Heart left ventricle (tissue), 16 donors: ENCODE measurements around the gene C12orf60. TPM values are rescaled to one million over a fixed set of nuclear protein-coding genes. Genes with fewer than 3 reads are reported as not detected.

Source experiments
- ATAC-seq, 4 donors: fragments of 200-7000 bp; cut with Tn5 transposase; one replicate each; pipeline ENCODE4 v1.9.1; 2020 to 2022; ENCODE audit warnings: moderate library complexity in 4 of 4, mild to moderate bottlenecking in 3 of 4, moderate number of reproducible peaks in 1 of 4
- DNase-seq, 5 donors: peaks; one replicate each; pipeline ENCODE4 v3.0.0-alpha.2; 2020
- H3K27ac ChIP-seq, 12 donors: fragments of 200-600 bp; sonication (generic) in 4 of 12; one replicate each; pipeline versions ENCODE4 v1.5.0 to v1.8.0; 2016 to 2022; ENCODE audit warnings: mild to moderate bottlenecking in 2 of 12
- H3K27me3 ChIP-seq, 9 donors: fragments of 200-600 bp; sonication (generic) in 2 of 9; one replicate each; pipeline versions ENCODE4 v1.5.1 to v1.8.0; 2016 to 2022; ENCODE audit warnings: mild to moderate bottlenecking in 3 of 9
- H3K36me3 ChIP-seq, 9 donors: fragments of 200-600 bp; sonication (generic) in 2 of 9; one replicate each; pipeline versions ENCODE4 v1.5.0 to v1.8.0; 2018 to 2022; ENCODE audit warnings: mild to moderate bottlenecking in 2 of 9
- H3K4me1 ChIP-seq, 12 donors: fragments of 200-600 bp; sonication (generic) in 4 of 12; one replicate each; pipeline versions ENCODE4 v1.5.0 to v1.8.0; 2016 to 2022; ENCODE audit warnings: mild to moderate bottlenecking in 3 of 12
- H3K4me3 ChIP-seq, 12 donors: fragments of 200-600 bp; sonication (generic) in 4 of 12; one replicate each; pipeline versions ENCODE4 v1.5.0 to v1.8.0; 2017 to 2022; ENCODE audit warnings: mild to moderate bottlenecking in 9 of 12, moderate library complexity in 4 of 12
- H3K9me3 ChIP-seq, 12 donors: fragments of 200-600 bp; sonication (generic) in 4 of 12; one replicate each; pipeline versions ENCODE4 v1.5.0 to v1.8.0; 2016 to 2022; ENCODE audit warnings: mild to moderate bottlenecking in 1 of 12
- CTCF ChIP-seq, 12 donors: fragments of 200-600 bp; sonication (generic) in 4 of 12; IDR thresholded peaks; one replicate each; pipeline versions ENCODE4 v1.5.0 to v1.8.0; 2018 to 2022; ENCODE audit warnings: antibody characterized with exemption in 12 of 12, mild to moderate bottlenecking in 5 of 12
- POLR2A ChIP-seq, 2 donors: fragments of 450-650 bp; IDR thresholded peaks; one replicate each; pipeline ENCODE4 v1.6.1; 2017; ENCODE audit warnings: antibody characterized with exemption in 2 of 2, mild to moderate bottlenecking in 2 of 2, moderate library complexity in 2 of 2
- WGBS, 4 donors: extraction: QIAGEN DNeasy Blood & Tissue Kit in 2 of 4; methylation state at CpG; one replicate each; pipeline versions ENCODE4 v1.1.5 to v1.1.7; 2013 to 2018; 5-methylcytosine and 5-hydroxymethylcytosine counted together
- intact Hi-C, 10 donors: fragments of 100-400 bp; cut with DNase I; formaldehyde crosslinking; loops; one replicate each; pipeline versions ENCODE4 v1.11.1 to v1.14.2; 2022
- polyA plus RNA-seq, 2 donors: library from polyadenylated mRNA; stranded (reverse); fragments of 200-250 nt; gene quantifications; one replicate each; pipeline ENCODE4 v1.2.3, GENCODE V29; 2013
- total RNA-seq, 9 donors: library from RNA; depleted of rRNA in 2 of 9; stranded (reverse); fragments of >200 nt in 2 of 9; fragmentation: NEBNext Ultra II Directional in 3 of 9; extraction: Animal tissue kit (Norgen Biotek cat#: 25700) in 3 of 9; gene quantifications; one replicate each; pipeline versions ENCODE4 v1.1.0 to v1.2.4, GENCODE V29; 2016 to 2023
- donor health status: ischemic (EF 13 %, LVEDD 7.1; RV severe dilation, severe dysfunction).
- donor health status: healthy with polysubstance abuse.
- donor health status: DM: no; HTN: yes; CAD: no.
- donor health status: DM: no; HTN: no; CAD: no.
- donor health status: ischemic (EF 25% LVEDD 6.9; RV normal size, moderate dysfunction).
- donor health status: ischemic (EF 25% LVEDD 5.7; RV mildly dilated, moderate dysfunction).
- donor health status: healthy.
- donor health status: DM: yes; HTN: yes; CAD: no.
- donor health status: ischemic (EF 35%, LVEDD 5.7; RV mildly dilated, moderate dysfunction).
- donor health status: nonischemic (EF 11% LVEDD 7.7; RV severe dilation, severe dysfunction).
- donor health status: DM: yes; HTN: yes; CAD: no.
- donor health status: PGD.
- donor health status: ischemic (EF 29% LVEDD 5.4; RV normal size, mild dysfunction).
- donor health status: nonischemic (EF 23%, LVEDD 6.1; RV moderate dilation, normal function).

Gene C12orf60
- total and polyA plus RNA-seq, 11 donors: 2.0 to 5.3 (median 3.4) TPM

- Histone ChIP-seq H3K9me3 (no peaks in the 10 kb centered on the region), H3K27ac (no peak overlapping the region), H3K36me3 (no peaks in the 10 kb centered on the region), H3K4me3 (no peak overlapping the region), H3K27me3 (no peaks in the 10 kb centered on the region), H3K4me1 (peaks cover 0 to 21% (median 1%) of the 10 kb centered on the region in 12 donors)
- DNase-seq: no peak
- TF ChIP-seq CTCF (IDR thresholded peaks at IDR 0.05) (no peak), POLR2A (IDR thresholded peaks at IDR 0.05) (no peak)
- intact Hi-C loops: no loop called here
- ATAC-seq: peak in 3 of 4 donors; percentile 20 to 52 (median 39)
Measured at GRCh38 chr12:14828892-14829291, 25.4 kb downstream of the C12orf60 start.

GRCh38 chr12:14833336-14833735 is 29.9 kb downstream of the C12orf60 start:
- DNase-seq (no peak), ATAC-seq (no peak)
- Histone ChIP-seq H3K27me3 (no peaks in the 10 kb centered on the region), H3K36me3 (no peaks in the 10 kb centered on the region), H3K4me1 (peaks cover 0 to 33% (median 17%) of the 10 kb centered on the region in 12 donors), H3K4me3 (no peak overlapping the region), H3K9me3 (no peaks in the 10 kb centered on the region), H3K27ac (no peak overlapping the region)
- WGBS, 4 donors: 86 to 93% (median 91%) methylated on average over 3 of the region's 3 CpGs
- intact Hi-C loops: no loop called here
- TF ChIP-seq POLR2A (IDR thresholded peaks at IDR 0.05): no peak
- no peak for TF ChIP-seq CTCF (IDR thresholded peaks at IDR 0.05)

GRCh38 chr12:14833952-14834351 is 30.5 kb downstream of the C12orf60 start:
- peak in 2 of 4 donors; percentile 13 to 71 for ATAC-seq
- TF ChIP-seq POLR2A (IDR thresholded peaks at IDR 0.05) (no peak), CTCF (IDR thresholded peaks at IDR 0.05) (no peak)
- intact Hi-C loops: no loop called here
- Histone ChIP-seq H3K9me3 (no peaks in the 10 kb centered on the region), H3K27ac (peak overlapping the region in 1 of 12 donors; percentile 27), H3K27me3 (no peaks in the 10 kb centered on the region), H3K4me1 (peaks cover 0 to 33% (median 17%) of the 10 kb centered on the region in 12 donors), H3K4me3 (no peak overlapping the region), H3K36me3 (no peaks in the 10 kb centered on the region)
- no peak for DNase-seq
- WGBS, 4 donors: 6 to 25% (median 16%) methylated on average over 1 of the region's 1 CpG

GRCh38 chr12:14834509-14834908 is 31.0 kb downstream of the C12orf60 start:
- Histone ChIP-seq H3K27ac (peak overlapping the region in 5 of 12 donors; percentile 4 to 43 (median 33)), H3K9me3 (no peaks in the 10 kb centered on the region), H3K4me3 (no peak overlapping the region), H3K4me1 (peaks cover 0 to 33% (median 17%) of the 10 kb centered on the region in 12 donors), H3K27me3 (no peaks in the 10 kb centered on the region), H3K36me3 (no peaks in the 10 kb centered on the region)
- TF ChIP-seq CTCF (IDR thresholded peaks at IDR 0.05) (no peak), POLR2A (IDR thresholded peaks at IDR 0.05) (no peak)
- intact Hi-C loops: no loop called here
- DNase-seq (no peak), ATAC-seq (no peak)
